ENCODE results near the gene UST. TPM values are rescaled to one million over a fixed set of nuclear protein-coding genes. Genes with fewer than 3 reads are reported as not detected.

Gene UST
- total RNA-seq, 1 experiment from 2014 or later = 32.1 TPM

- no peak for TF ChIP-seq ZNF512 (CRISPR knock-in tag; IDR thresholded peaks at IDR 0.05; ENCODE audit: borderline replicate concordance)
- TF ChIP-seq STAT6 (CRISPR knock-in tag; conservative IDR thresholded peaks at IDR 0.05; ENCODE audit: low read depth) = no peak
- no peak for TF ChIP-seq ATF1 (CRISPR knock-in tag; IDR thresholded peaks at IDR 0.05)
- no peak for TF ChIP-seq ZNF121 (CRISPR knock-in tag; IDR thresholded peaks at IDR 0.05)
- no peak for TF ChIP-seq HMGA2 (CRISPR knock-in tag; IDR thresholded peaks at IDR 0.05)
- TF ChIP-seq NFE2L1 (CRISPR knock-in tag; IDR thresholded peaks at IDR 0.05) = no peak
- TF ChIP-seq SOX15 (CRISPR knock-in tag; IDR thresholded peaks at IDR 0.05) = no peak
- TF ChIP-seq ZNF138 (CRISPR knock-in tag; conservative IDR thresholded peaks at IDR 0.05) = no peak
Measured at GRCh38 chr6:148893073-148893472, 146.2 kb downstream of the UST start (continued).

DNA sequence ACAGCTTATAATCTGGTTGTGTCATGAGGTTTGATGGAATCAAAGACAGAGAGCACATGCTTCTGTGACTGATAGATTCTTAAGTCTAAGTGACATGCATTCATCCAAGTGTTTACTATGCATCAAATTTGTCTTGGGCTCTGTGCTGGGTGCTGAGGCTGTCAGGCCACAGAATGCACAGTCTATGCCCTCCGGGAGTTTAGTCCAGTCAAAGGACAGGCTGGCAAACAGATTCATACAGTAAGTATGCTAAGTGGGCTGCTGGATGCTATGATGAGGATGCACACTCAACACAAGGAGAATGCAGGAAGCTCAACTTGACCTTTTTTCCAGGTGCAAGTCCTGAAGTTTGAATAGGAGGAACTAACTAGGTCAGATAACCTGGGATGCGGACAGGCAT lies 146.7 kb downstream of the UST start:
- H3K36me3 Mint-ChIP-seq = peaks cover 33% of the 10 kb centered on the region
- H3K4me3 Mint-ChIP-seq = no peak overlapping the region
- ATAC-seq (no peak), DNase-seq (ENCODE audit: low spot score) (no peak)
- no peaks in the 10 kb centered on the region for H3K9me3 Mint-ChIP-seq
- ChIA-PET POLR2A (no interaction called here), CTCF (no interaction called here)
- no peaks in the 10 kb centered on the region for H3K27me3 Mint-ChIP-seq (ENCODE audit: low read depth)
- no peak overlapping the region for H3K27ac Mint-ChIP-seq
- TF ChIP-seq OVOL2 (CRISPR knock-in tag; IDR thresholded peaks at IDR 0.05; ENCODE audit: borderline replicate concordance) (no peak), E2F5 (CRISPR knock-in tag; IDR thresholded peaks at IDR 0.05) (no peak), CDX4 (CRISPR knock-in tag; IDR thresholded peaks at IDR 0.05; ENCODE audit: borderline replicate concordance) (no peak), CREB1 (CRISPR knock-in tag; IDR thresholded peaks at IDR 0.05) (no peak), MXD4 (CRISPR knock-in tag; IDR thresholded peaks at IDR 0.05; ENCODE audit: borderline replicate concordance) (no peak), SMAD4 (CRISPR knock-in tag; IDR thresholded peaks at IDR 0.05) (no peak), JUN (CRISPR knock-in tag; IDR thresholded peaks at IDR 0.05) (no peak), ZNF512 (CRISPR knock-in tag; IDR thresholded peaks at IDR 0.05; ENCODE audit: borderline replicate concordance) (no peak), GABPB1 (CRISPR knock-in tag; IDR thresholded peaks at IDR 0.05) (no peak), ESRRA (CRISPR knock-in tag; IDR thresholded peaks at IDR 0.05; ENCODE audit: borderline replicate concordance) (no peak), ELF4 (CRISPR knock-in tag; IDR thresholded peaks at IDR 0.05; ENCODE audit: low read depth) (no peak), ZBTB43 (CRISPR knock-in tag; IDR thresholded peaks at IDR 0.05) (no peak), KAT7 (CRISPR knock-in tag; IDR thresholded peaks at IDR 0.05; ENCODE audit: borderline replicate concordance) (no peak), GRHL2 (CRISPR knock-in tag; IDR thresholded peaks at IDR 0.05; ENCODE audit: insufficient replicate concordance, severe bottlenecking) (no peak), TCF7 (CRISPR knock-in tag; IDR thresholded peaks at IDR 0.05; ENCODE audit: low read depth) (no peak), ZNF423 (CRISPR knock-in tag; IDR thresholded peaks at IDR 0.05) (no peak), ZNF263 (CRISPR knock-in tag; IDR thresholded peaks at IDR 0.05; ENCODE audit: low read depth) (no peak), NR2C2 (CRISPR knock-in tag; IDR thresholded peaks at IDR 0.05) (no peak)
- TF ChIP-seq, protein P1, sequence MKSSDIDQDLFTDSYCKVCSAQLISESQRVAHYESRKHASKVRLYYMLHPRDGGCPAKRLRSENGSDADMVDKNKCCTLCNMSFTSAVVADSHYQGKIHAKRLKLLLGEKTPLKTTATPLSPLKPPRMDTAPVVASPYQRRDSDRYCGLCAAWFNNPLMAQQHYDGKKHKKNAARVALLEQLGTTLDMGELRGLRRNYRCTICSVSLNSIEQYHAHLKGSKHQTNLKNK (CRISPR knock-in tag; IDR thresholded peaks at IDR 0.05) = no peak
- TF ChIP-seq, protein P2, sequence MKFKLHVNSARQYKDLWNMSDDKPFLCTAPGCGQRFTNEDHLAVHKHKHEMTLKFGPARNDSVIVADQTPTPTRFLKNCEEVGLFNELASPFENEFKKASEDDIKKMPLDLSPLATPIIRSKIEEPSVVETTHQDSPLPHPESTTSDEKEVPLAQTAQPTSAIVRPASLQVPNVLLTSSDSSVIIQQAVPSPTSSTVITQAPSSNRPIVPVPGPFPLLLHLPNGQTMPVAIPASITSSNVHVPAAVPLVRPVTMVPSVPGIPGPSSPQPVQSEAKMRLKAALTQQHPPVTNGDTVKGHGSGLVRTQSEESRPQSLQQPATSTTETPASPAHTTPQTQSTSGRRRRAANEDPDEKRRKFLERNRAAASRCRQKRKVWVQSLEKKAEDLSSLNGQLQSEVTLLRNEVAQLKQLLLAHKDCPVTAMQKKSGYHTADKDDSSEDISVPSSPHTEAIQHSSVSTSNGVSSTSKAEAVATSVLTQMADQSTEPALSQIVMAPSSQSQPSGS (CRISPR knock-in tag; IDR thresholded peaks at IDR 0.05; ENCODE audit: borderline replicate concordance, low read depth) = no peak
- H3K4me1 Mint-ChIP-seq = peaks cover 12% of the 10 kb centered on the region

All from WTC11 (cell line).